K562 (cell line): ENCODE results near the gene OXNAD1. TPM values are rescaled to one million over a fixed set of nuclear protein-coding genes. Genes with fewer than 3 reads are reported as not detected.

Experiments
- ATAC-seq: fragments of 200-7000 bp; cut with Tn5 transposase; 3 replicates; pipeline ENCODE4 v1.9.1; 2020; ENCODE audit warnings: moderate library complexity
- BruUV-seq: library from RNA; stranded (reverse); fragments of 400-500 nt; replicated peaks from 2 replicates; lab custom pipeline; 2021; lab: Mats Ljungman, UMichigan
- CTCF ChIA-PET: fragments of 300-600 bp; formaldehyde crosslinking; extraction: SDS; loops from one replicate; lab custom pipeline; 2021; ENCODE audit warnings: low intra/inter-chr PET ratio; lab: Yijun Ruan, JAX
- POLR2A ChIA-PET: fragments of 300-600, 350-650 bp; sonication (Branson Sonifier 250); formaldehyde crosslinking; extraction: SDS; loops from one replicate; lab custom pipeline; 2021; ENCODE audit warnings: antibody characterized with exemption, inconsistent platforms; lab: Yijun Ruan, JAX
- DNase-seq, 4 experiments: peaks; one replicate each; pipeline versions ENCODE4 v3.0.0 to v3.0.0-alpha.2; 2011 to 2018; ENCODE audit warnings: low spot score in 3 of 4, mixed read lengths in 3 of 4; ENCODE audit errors: extremely low read depth in 1 of 4
- FAIRE-seq: peaks from 2 replicates; lab custom pipeline; 2011; peaks lifted over from hg19 to GRCh38; lab: Jason Lieb, UNC
- H2AFZ ChIP-seq: 2 replicates; pipeline ENCODE4 v1.6.0; 2011; ENCODE audit warnings: low read depth, low read length, control low read depth, inconsistent platforms
- H3K27ac ChIP-seq: fragments of 200-600 bp; 3 replicates; pipeline ENCODE4 v1.8.0; 2011; ENCODE audit warnings: low read depth, mild to moderate bottlenecking, control low read depth, inconsistent platforms, low read length, moderate library complexity, mixed read lengths; ENCODE audit errors: extremely low read depth
- H3K27me3 ChIP-seq, 2 experiments: fragments of 300-600 bp in 1 of 2; 2 replicates in 1 of 2; 3 replicates in 1 of 2; pipeline versions ENCODE4 v1.6.0 to v1.8.0; 2011; ENCODE audit warnings: inconsistent platforms in 2 of 2, low read length in 2 of 2, mild to moderate bottlenecking in 1 of 2, mixed read lengths in 1 of 2, moderate library complexity in 1 of 2; ENCODE audit not compliant: control insufficient read depth in 2 of 2, insufficient read depth in 2 of 2
- H3K36me3 ChIP-seq: fragments of 300-600 bp; 3 replicates; pipeline ENCODE4 v1.8.0; 2011; ENCODE audit warnings: mild to moderate bottlenecking, low read length, inconsistent platforms; ENCODE audit not compliant: control insufficient read depth, insufficient read depth
- H3K4me1 ChIP-seq, 2 experiments: fragments of 200-600 bp in 1 of 2; replicated peaks in 1 of 2; 2 replicates in 1 of 2; 3 replicates in 1 of 2; pipeline versions ENCODE4 v1.5.1 to v1.8.0; 2011; ENCODE audit warnings: inconsistent platforms in 2 of 2, low read length in 2 of 2, mild to moderate bottlenecking in 1 of 2, mixed read lengths in 1 of 2, moderate library complexity in 1 of 2; ENCODE audit not compliant: control insufficient read depth in 2 of 2, insufficient read depth in 2 of 2
- H3K4me2 ChIP-seq: 2 replicates; pipeline ENCODE4 v1.6.1; 2011; ENCODE audit warnings: low read length, control low read depth, inconsistent platforms, mixed read lengths; ENCODE audit not compliant: insufficient read depth
- H3K4me3 ChIP-seq: fragments of 200-600 bp; sonication (generic), shearing (Covaris generic); 2 replicates; pipeline ENCODE4 v1.5.1; 2016; ENCODE audit warnings: control low read depth, inconsistent platforms
- H3K79me2 ChIP-seq: fragments of 200-600 bp; 3 replicates; pipeline ENCODE4 v1.8.0; 2011; ENCODE audit warnings: low read length, inconsistent platforms; ENCODE audit not compliant: control insufficient read depth, insufficient read depth
- H3K9ac ChIP-seq, 2 experiments: 2 replicates each; pipeline versions ENCODE4 v1.6.0 to v1.6.1; 2011; ENCODE audit warnings: low read depth in 2 of 2, low read length in 2 of 2, control low read depth in 1 of 2, inconsistent platforms in 1 of 2, mild to moderate bottlenecking in 1 of 2, mixed read lengths in 1 of 2; ENCODE audit not compliant: insufficient read depth in 1 of 2
- H3K9me1 ChIP-seq: one replicate; pipeline ENCODE4 v1.6.0; 2011; ENCODE audit warnings: inconsistent platforms, mild to moderate bottlenecking, low read length, moderate library complexity; ENCODE audit not compliant: control insufficient read depth, insufficient read depth
- H3K9me3 ChIP-seq: replicated peaks from 2 replicates; pipeline ENCODE4 v1.5.1; 2011; ENCODE audit warnings: low read depth, low read length, inconsistent platforms; ENCODE audit not compliant: control insufficient read depth, insufficient read depth
- H4K20me1 ChIP-seq: replicated peaks from 2 replicates; pipeline ENCODE4 v1.6.1; 2011; ENCODE audit warnings: low read length, inconsistent platforms, mixed read lengths; ENCODE audit not compliant: control insufficient read depth, insufficient read depth
- ATF1 ChIP-seq, 2 experiments: fragments of 450-650 bp in 1 of 2; IDR thresholded peaks; 2 replicates each; pipeline ENCODE4 v1.6.1; 2016; ENCODE audit warnings: missing compliant biosample characterization in 1 of 2, missing genetic modification characterization in 1 of 2
- BMI1 ChIP-seq: fragments of 150-350 bp; IDR thresholded peaks from 2 replicates; pipeline ENCODE4 v1.6.1; 2014; ENCODE audit warnings: low read length
- CHCHD3 ChIP-seq: fragments of 250-450 bp; sonication (Bioruptor Pico); IDR thresholded peaks from 2 replicates; pipeline ENCODE4 v2.1.2; 2022; ENCODE audit warnings: mild to moderate bottlenecking
- NFE2 ChIP-seq: IDR thresholded peaks from 2 replicates; pipeline ENCODE4 v1.6.1; 2014; ENCODE audit warnings: antibody characterized with exemption, low read depth
- NR4A1 ChIP-seq, 2 experiments: fragments of 250-450 bp in 1 of 2; fragments of 450-650 bp in 1 of 2; sonication (Bioruptor Pico) in 1 of 2; IDR thresholded peaks; 2 replicates each; pipeline versions ENCODE4 v1.4.0 to v1.6.1; 2016 to 2020; ENCODE audit warnings: mild to moderate bottlenecking in 2 of 2, missing compliant biosample characterization in 1 of 2, missing genetic modification characterization in 1 of 2, moderate library complexity in 1 of 2
- PML ChIP-seq: IDR thresholded peaks from 2 replicates; pipeline ENCODE4 v1.6.1; 2012; ENCODE audit warnings: low read length, inconsistent platforms
- POLR2AphosphoS5 ChIP-seq: IDR thresholded peaks from 2 replicates; pipeline ENCODE4 v1.6.1; 2011; ENCODE audit warnings: mild to moderate bottlenecking, low read depth, low read length, moderate library complexity; ENCODE audit not compliant: control insufficient read depth, insufficient read depth
- SNRNP70 ChIP-seq: fragments of 200-400 bp; formaldehyde crosslinking; optimal IDR thresholded peaks from 2 replicates; pipeline ENCODE3; 2017; ENCODE audit warnings: low read depth, low read length
- YY1 ChIP-seq, 3 experiments: IDR thresholded peaks; 2 replicates each; pipeline ENCODE4 v1.6.1; 2011; ENCODE audit warnings: low read length in 2 of 3, mild to moderate bottlenecking in 2 of 3, moderate library complexity in 2 of 3, borderline replicate concordance in 1 of 3, control low read depth in 1 of 3, low read depth in 1 of 3; ENCODE audit not compliant: insufficient read depth in 3 of 3, insufficient replicate concordance in 2 of 3, control insufficient read depth in 1 of 3, insufficient read length in 1 of 3; ENCODE audit errors: extremely low read depth in 1 of 3
- WGBS: fragments of 100-300 bp; shearing (Covaris generic); methylation state at CpG from one replicate; pipeline ENCODE4 v1.1.6; 2016; ENCODE audit warnings: low coverage, mixed read lengths; ENCODE audit not compliant: insufficient coverage; ENCODE audit errors: missing lambda C conversion rate; 5-methylcytosine and 5-hydroxymethylcytosine counted together
- in situ Hi-C: fragments of 300-500 bp; cut with MboI; formaldehyde crosslinking; loops from 4 replicates; pipeline ENCODE4 v1.15.0; 2018; ENCODE audit warnings: inconsistent platforms, mixed read lengths
- intact Hi-C: fragments of 100-400 bp; cut with micrococcal nuclease; formaldehyde crosslinking; loops from 2 replicates; pipeline ENCODE4 v1.14.2; 2022
- polyA plus RNA-seq, 8 experiments: library from polyadenylated mRNA; depleted of rRNA in 4 of 8; stranded (reverse) in 5 of 8; unstranded in 3 of 8; fragments of >200 nt; fragmentation: Nextera tagmentation in 2 of 8; fragmentation: Illumina TruSeq in 1 of 8; extraction: Ambion mirVana in 2 of 8; extraction: Trizol in 1 of 8; gene quantifications; 2 replicates each; pipeline versions ENCODE4 v1.2.1 to v1.2.3, GENCODE V29; 2011 to 2014; ENCODE audit warnings: inconsistent platforms in 1 of 8, missing spikeins in 1 of 8
- total RNA-seq, 7 experiments: library from RNA; depleted of rRNA in 6 of 7; stranded (reverse); fragments of >200 nt in 6 of 7; fragmentation: Illumina TruSeq in 2 of 7; extraction: Trizol in 2 of 7; gene quantifications; 2 replicates each; pipeline versions ENCODE4 v1.2.1 to v1.2.3, GENCODE V29; 2011 to 2021; ENCODE audit warnings: low replicate concordance in 1 of 7
- TF ChIP-seq, protein P1 (sequence below): fragments of 250-450 bp; sonication (Bioruptor Pico); IDR thresholded peaks from 2 replicates; pipeline ENCODE4 v1.4.0; 2020; ENCODE audit warnings: mild to moderate bottlenecking, moderate library complexity, borderline replicate concordance

The OXNAD1 gene
- total and polyA plus RNA-seq, 9 of the 15 experiments (the other 6 are each of a cell fraction or from before 2014, with no cell fraction given) = 12.8 to 44.4 (median 41.1) TPM

DNA sequence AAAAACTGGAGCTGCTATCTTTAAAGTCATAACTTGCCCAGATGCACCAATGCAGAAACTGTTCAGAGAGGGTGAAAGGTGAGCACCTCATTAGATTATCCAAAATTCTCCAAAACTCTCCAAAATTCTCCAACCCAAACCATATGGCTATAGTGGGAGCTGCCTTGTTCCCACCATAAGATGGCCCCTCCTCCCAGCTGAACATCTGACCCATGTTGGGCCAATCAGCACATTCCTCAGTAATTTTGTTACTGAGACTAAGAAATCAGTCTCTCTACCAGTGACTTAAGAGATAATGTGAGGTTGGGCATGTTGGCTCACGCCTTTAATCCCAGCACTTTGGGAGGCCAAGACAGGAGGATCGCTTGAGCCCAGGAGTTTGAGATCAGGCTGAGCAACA is 33.0 kb upstream of the OXNAD1 start (continued):
- TF ChIP-seq NR4A1 (CRISPR knock-in tag; IDR thresholded peaks at IDR 0.05) (no peak), NR4A1 (tag; IDR thresholded peaks at IDR 0.05) (no peak)
- TF ChIP-seq, all 486 proteins: peak for 2

DNA sequence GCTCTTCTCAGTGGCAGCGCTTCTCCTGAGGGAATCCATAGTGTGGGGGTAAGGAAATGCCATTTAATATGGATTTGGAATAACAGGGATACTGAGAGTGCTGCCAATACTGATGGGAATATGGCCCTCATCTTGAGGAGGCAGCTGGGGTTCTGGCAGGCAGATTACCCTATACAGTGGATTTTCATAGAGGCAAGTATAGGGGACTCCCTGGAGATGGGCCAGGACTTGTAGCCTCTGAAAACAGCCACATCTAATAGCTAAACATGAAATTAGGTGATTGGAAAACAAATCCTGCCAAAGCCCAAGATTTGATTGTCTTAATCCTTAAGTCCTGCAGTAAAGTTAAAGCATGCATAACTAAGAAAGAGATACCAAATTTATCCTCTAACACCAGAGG is 31.2 kb upstream of the OXNAD1 start:
- TF ChIP-seq CHCHD3 (CRISPR knock-in tag) = no peak
- TF ChIP-seq NFE2 = no peak
- no peak for TF ChIP-seq POLR2AphosphoS5
- TF ChIP-seq PML = no peak
- TF ChIP-seq, protein P1, sequence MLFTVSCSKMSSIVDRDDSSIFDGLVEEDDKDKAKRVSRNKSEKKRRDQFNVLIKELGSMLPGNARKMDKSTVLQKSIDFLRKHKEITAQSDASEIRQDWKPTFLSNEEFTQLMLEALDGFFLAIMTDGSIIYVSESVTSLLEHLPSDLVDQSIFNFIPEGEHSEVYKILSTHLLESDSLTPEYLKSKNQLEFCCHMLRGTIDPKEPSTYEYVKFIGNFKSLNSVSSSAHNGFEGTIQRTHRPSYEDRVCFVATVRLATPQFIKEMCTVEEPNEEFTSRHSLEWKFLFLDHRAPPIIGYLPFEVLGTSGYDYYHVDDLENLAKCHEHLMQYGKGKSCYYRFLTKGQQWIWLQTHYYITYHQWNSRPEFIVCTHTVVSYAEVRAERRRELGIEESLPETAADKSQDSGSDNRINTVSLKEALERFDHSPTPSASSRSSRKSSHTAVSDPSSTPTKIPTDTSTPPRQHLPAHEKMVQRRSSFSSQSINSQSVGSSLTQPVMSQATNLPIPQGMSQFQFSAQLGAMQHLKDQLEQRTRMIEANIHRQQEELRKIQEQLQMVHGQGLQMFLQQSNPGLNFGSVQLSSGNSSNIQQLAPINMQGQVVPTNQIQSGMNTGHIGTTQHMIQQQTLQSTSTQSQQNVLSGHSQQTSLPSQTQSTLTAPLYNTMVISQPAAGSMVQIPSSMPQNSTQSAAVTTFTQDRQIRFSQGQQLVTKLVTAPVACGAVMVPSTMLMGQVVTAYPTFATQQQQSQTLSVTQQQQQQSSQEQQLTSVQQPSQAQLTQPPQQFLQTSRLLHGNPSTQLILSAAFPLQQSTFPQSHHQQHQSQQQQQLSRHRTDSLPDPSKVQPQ = no peak
- TF ChIP-seq BMI1 = no peak
- no peak for TF ChIP-seq SNRNP70
- TF ChIP-seq YY1 (IDR thresholded peaks at IDR 0.05; ENCODE audit: borderline replicate concordance in 1 of 3, control insufficient read depth in 1 of 3, extremely low read depth in 1 of 3, insufficient read depth in 3 of 3, insufficient read length in 1 of 3, insufficient replicate concordance in 2 of 3, low read depth in 1 of 3, low read length in 2 of 3) = no peak
- no peak for TF ChIP-seq ATF1 (CRISPR knock-in tag; IDR thresholded peaks at IDR 0.05)
- TF ChIP-seq ATF1 (tag; IDR thresholded peaks at IDR 0.05) = no peak
- ChIA-PET CTCF (no interaction called here), POLR2A (interaction anchor here (1.4 kb wide), 1 partner anchor 21 kb away, joined by 4 read pairs; no protein-coding TSS in a partner anchor)
- intact Hi-C loops = no loop called here
- in situ Hi-C loops = no loop called here
- H3K27ac ChIP-seq = no peak overlapping the region
- DNase-seq = no peak
- H3K4me2 ChIP-seq = no peak overlapping the region
- H3K9me3 ChIP-seq = no peaks in the 10 kb centered on the region
- no peaks in the 10 kb centered on the region for H3K36me3 ChIP-seq
- no peak for ATAC-seq
- H4K20me1 ChIP-seq = no peaks in the 10 kb centered on the region
- peaks cover 2 to 6% of the 10 kb centered on the region in 2 experiments; a peak in 4 of 5 replicates for H3K27me3 ChIP-seq
- 0% methylated on average over 1 of the region's 1 CpG for WGBS
- no peaks in the 10 kb centered on the region; a peak in 2 of 5 replicates for H3K4me1 ChIP-seq
- no peaks in the 10 kb centered on the region for H3K79me2 ChIP-seq
- H3K9ac ChIP-seq = no peak overlapping the region
- no TSS peak for BruUV-seq
- H3K4me3 ChIP-seq = no peak overlapping the region
- FAIRE-seq = no peak
- H2AFZ ChIP-seq = no peak overlapping the region
- H3K9me1 ChIP-seq = no peaks in the 10 kb centered on the region
